HEK293 (cell line): ENCODE results near the gene NAV2.

Experiments used
- KLF9 ChIP-seq: fragments of 450-650 bp; formaldehyde crosslinking; IDR thresholded peaks from 2 replicates; pipeline ENCODE4 v1.5.1; 2016; ENCODE audit warnings: missing biosample characterization, missing genetic modification characterization, low read depth
- TF ChIP-seq, protein P1 (sequence below): fragments of 450-650 bp; formaldehyde crosslinking; IDR thresholded peaks from 2 replicates; pipeline ENCODE4 v1.5.1; 2016; ENCODE audit warnings: missing biosample characterization, missing genetic modification characterization, low read depth

GRCh38 chr11:20061776-20062175 is 349.1 kb downstream of the NAV2 start:
- TF ChIP-seq, protein P1, sequence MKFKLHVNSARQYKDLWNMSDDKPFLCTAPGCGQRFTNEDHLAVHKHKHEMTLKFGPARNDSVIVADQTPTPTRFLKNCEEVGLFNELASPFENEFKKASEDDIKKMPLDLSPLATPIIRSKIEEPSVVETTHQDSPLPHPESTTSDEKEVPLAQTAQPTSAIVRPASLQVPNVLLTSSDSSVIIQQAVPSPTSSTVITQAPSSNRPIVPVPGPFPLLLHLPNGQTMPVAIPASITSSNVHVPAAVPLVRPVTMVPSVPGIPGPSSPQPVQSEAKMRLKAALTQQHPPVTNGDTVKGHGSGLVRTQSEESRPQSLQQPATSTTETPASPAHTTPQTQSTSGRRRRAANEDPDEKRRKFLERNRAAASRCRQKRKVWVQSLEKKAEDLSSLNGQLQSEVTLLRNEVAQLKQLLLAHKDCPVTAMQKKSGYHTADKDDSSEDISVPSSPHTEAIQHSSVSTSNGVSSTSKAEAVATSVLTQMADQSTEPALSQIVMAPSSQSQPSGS = no peak
- no peak for TF ChIP-seq KLF9 (tag by site-specific recombination)
